Measurements from ENCODE around the gene KRTAP1-4.

The KRTAP1-4 gene

DNA sequence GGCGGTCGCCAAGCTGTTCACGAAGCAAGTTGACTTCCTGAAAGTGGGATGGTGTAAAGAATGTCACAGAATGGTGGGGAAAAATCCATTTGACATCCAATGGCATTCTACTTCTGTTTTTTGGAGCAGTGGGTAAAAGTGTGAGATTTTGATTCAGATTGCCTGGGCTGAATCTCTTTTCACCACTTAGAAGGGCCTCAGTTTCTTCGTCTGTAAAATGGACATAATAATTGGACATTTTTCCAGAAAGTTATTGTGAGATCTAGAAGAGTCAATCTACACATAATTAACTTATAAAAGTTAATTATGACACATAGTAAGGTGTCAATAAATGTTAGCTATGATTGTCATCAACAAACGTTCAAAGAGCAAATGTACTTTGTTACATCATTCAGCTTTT, 48.9 kb downstream of the KRTAP1-4 start:
- no peak overlapping the region for H3K27ac ChIP-seq (ENCODE audit: low read depth, low read length)
- no peaks in the 10 kb centered on the region for H3K36me3 ChIP-seq (ENCODE audit: control insufficient read depth, insufficient read depth, low read length)
- peaks cover 9% of the 10 kb centered on the region; the same call in 1 of the 2 replicates for H3K4me1 ChIP-seq (ENCODE audit: control insufficient read depth, insufficient read depth, low read length)
- H3K9ac ChIP-seq (ENCODE audit: low read depth, low read length) = no peak overlapping the region
- H3K9me3 ChIP-seq (ENCODE audit: control insufficient read depth, insufficient read depth, low read length) = no peaks in the 10 kb centered on the region
- no peaks in the 10 kb centered on the region for H3K27me3 ChIP-seq (ENCODE audit: control insufficient read depth, insufficient read depth, low read length)
- H3K4me3 ChIP-seq (ENCODE audit: low read depth, low read length) = no peak overlapping the region

GRCh38 chr17:40980596-40980995, 49.4 kb downstream of the KRTAP1-4 start:
- no peaks in the 10 kb centered on the region for H3K36me3 ChIP-seq (ENCODE audit: control insufficient read depth, insufficient read depth, low read length)
- H3K27ac ChIP-seq (ENCODE audit: low read depth, low read length) = no peak overlapping the region
- peaks cover 9% of the 10 kb centered on the region; the same call in 1 of the 2 replicates for H3K4me1 ChIP-seq (ENCODE audit: control insufficient read depth, insufficient read depth, low read length)
- no peaks in the 10 kb centered on the region for H3K9me3 ChIP-seq (ENCODE audit: control insufficient read depth, insufficient read depth, low read length)
- no peak overlapping the region for H3K4me3 ChIP-seq (ENCODE audit: low read depth, low read length)
- H3K27me3 ChIP-seq (ENCODE audit: control insufficient read depth, insufficient read depth, low read length) = no peaks in the 10 kb centered on the region
- no peak overlapping the region for H3K9ac ChIP-seq (ENCODE audit: low read depth, low read length)

- Histone ChIP-seq H3K36me3 (ENCODE audit: control insufficient read depth, insufficient read depth, low read length) (no peaks in the 10 kb centered on the region), H3K9ac (ENCODE audit: low read depth, low read length) (no peak overlapping the region), H3K4me1 (ENCODE audit: control insufficient read depth, insufficient read depth, low read length) (peaks cover 9% of the 10 kb centered on the region; the same call in 1 of the 2 replicates), H3K27ac (ENCODE audit: low read depth, low read length) (no peak overlapping the region), H3K9me3 (ENCODE audit: control insufficient read depth, insufficient read depth, low read length) (no peaks in the 10 kb centered on the region), H3K4me3 (ENCODE audit: low read depth, low read length) (no peak overlapping the region), H3K27me3 (ENCODE audit: control insufficient read depth, insufficient read depth, low read length) (no peaks in the 10 kb centered on the region)
Observed at GRCh38 chr17:40980117-40980516, 49.9 kb downstream of the KRTAP1-4 start.

All from HUES48 (cell line).